Kidney capillary endothelial cell (primary cell): ENCODE measurements around the gene OR8G5.

Experiments
- DNase-seq: peaks from one replicate; pipeline ENCODE4 v3.0.0-alpha.2; 2018; ENCODE audit warnings: low spot score

OR8G5 gene

DNA sequence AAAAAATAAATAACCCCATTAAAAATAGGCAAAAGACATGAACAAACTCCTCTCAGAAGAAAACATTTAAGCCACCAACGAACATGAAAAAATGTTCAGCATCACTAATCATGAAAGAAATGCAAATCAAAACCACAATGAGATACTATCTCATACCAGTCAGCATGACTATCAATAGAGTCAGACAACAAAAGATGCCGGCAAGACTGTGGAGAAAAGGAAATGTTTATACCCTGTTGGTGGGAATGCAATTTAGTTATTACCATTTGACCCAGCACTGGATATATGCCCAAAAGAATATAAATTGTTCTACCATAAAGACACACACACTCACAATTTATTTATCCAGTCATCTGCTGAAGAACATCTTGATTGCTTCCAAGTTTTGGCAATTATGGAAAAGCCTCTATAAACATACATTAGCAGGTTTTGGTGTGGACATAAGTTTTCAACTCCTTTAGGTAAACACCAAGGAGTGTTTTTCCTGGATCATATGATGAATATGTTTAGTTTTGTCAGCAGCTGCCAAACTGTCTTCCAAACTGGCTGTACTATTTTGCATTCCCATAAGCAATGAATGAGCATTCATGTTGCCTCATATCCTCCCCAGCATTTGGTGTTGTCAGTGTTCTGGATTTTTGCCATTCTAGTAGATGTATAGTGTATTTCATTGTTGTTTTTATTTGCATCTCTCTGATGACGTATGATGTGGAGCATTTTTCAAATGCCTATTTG, 29.6 kb downstream of the OR8G5 start:
- DNase-seq, result peak; percentile 28

DNA sequence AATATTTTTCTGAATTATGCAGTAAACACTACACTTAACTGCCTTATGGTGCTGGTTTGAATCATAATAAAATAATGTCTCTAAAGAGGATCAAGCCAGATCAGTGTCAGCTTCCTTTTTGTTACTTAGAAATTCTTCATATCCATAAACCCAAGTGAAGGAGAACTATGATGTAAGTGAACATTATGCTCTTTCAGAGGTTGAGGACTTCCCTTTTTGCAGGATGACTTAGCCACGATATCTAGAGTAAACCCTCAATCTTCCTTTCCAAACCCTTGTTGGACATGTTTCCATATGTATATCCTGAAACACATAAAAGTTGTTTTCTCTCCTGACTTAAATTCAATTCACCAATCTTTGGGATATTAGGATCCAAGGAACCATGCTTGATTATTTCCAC, 38.5 kb downstream of the OR8G5 start:
- DNase-seq, result no peak

DNA sequence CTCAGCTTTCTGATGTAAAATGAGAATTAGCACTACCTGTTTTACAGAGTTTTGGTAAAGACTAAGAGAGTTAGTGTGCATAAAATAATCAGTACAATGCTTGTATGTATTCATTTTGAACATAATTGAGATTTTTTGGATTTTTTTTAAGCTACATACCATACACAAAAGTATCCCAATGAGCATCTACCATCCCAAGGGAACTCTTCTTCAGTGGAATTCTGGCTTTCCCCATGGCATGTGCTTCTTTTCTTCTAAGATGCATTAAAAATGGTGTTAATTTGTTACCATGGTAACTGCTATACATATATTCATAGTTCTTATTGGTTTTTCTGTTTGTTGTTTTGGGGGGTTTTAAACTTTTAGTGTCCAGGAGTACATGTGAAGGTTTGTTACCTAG, 39.8 kb downstream of the OR8G5 start:
- no peak for DNase-seq

DNA sequence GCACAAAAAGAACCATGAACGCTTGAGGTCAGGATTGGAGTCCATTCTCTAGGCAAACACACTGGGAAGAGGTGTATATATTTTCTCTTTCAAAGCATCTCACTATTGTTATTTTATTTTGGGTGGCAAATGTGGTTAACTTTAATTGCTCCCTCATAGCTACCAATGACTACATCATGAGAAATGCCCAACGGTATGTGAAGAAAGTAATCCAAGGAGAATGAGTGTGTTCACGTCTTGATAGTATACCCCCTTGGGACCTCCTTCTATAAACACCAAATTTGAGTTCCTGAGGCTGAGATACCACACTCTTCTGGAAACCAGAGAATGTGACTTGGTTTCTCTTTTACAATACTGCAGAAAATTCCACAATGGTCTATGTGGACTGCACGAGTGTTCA, 41.7 kb downstream of the OR8G5 start:
- DNase-seq, result no peak

DNA sequence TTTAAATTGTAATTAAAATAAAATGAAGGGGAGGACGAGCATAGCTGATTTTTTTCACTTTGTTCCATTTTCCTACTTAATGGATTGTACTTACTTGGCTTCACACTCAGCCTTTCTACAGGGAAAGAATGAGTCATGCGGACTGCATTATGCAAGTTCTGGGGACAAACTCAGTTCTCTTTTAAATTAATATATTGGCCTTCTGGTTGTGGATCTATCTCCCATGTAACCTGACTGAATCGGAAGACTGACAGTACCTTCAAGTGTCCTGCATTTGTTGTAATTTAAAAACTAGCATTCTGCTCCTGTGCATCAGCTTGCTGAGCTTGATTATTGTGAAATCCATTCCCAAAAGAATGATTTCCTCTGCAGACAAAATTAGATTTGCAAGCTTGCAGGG, 45.4 kb downstream of the OR8G5 start:
- DNase-seq, result no peak

DNA sequence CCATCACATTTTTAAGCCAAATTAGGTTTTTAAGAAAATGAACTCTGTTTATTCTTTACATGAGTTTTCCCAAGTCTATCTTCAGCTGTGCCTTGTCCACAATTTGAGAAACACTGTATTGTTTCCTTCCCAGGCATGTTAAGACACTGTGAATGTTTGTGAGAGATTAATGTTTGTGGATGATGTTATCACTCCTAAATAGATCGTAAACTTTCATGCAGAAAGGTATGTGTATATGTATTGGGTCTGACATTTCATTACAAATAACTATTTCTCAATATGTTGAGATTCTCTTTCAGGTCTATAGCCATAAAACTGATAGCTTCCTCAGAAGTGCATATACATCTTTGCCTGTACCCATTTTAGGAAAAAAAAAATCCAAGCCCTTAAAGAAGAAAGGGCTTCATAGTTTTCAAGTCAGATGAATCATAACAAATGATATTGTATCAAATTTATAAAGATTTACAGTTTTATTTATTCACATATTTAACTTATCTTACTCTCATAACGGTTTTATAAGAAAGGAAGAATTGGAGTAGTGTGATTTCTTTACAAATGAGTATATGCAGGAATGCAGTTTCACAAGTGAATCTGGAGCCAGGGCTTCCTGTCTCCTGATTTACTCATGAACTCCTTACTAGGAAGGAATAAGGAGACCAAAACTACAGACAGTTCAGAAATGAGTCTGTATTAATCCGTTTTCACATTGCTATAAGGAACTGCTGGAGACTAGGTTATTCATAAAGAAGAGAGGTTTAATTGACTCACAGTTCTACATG, 46.4 kb downstream of the OR8G5 start:
- no peak for DNase-seq

DNA sequence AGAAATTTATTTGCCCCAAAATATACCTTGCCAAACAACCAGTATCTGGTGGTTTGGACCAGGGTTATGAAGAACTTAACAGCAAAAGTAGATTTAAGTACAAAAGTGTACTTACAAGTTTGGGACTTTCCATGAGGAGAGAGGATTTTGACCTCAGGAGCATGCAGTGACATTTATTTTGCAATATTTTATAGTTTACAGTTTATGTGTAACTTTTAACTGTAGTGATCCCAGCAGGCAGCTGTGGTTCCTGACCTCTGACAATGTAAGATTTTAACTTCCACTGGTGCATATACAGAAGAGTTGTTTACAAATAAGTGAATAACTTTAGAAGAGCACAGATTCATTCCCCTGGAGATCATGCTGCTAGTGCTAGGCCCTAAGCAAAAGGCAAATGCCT, 50.9 kb downstream of the OR8G5 start:
- no peak for DNase-seq

DNA sequence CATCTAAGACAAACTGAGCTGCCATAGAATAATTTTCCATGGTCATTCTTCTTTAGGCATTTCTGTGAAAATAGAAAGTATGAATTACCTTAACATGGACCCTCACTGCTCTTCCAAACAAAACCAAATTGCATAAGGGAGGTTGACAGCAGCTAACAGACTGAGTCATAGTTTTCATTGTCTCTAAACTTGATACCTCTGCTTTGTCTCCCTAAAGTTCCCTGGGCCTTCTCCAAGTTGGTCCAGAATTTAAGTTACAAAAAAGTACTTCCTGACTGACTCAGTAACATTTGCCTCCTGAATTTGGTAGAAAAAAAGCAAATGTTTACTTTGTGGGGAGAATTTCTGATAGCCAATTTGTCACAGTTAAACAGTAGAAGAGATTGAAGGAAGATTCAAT, 54.5 kb downstream of the OR8G5 start:
- peak; percentile 8 for DNase-seq

DNA sequence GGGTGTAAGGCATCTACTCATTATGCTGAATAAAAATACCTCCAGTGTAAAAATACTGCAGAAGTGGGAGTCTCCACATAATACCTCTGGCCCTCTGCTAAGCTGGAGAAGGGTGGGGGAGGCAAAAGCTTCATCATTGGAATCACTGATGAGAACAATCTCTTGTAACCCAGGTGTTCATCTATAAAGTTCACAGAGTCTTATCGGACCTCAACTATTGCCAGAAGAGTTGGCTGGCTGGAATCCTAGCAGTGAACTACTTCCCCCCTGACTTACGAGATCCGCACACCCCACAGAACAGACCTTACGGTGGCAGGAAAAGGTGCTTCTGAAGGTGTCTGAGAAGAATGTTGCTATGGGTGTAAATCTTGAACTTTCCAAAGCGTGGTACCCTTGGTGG, 55.1 kb downstream of the OR8G5 start:
- DNase-seq, result no peak

DNA sequence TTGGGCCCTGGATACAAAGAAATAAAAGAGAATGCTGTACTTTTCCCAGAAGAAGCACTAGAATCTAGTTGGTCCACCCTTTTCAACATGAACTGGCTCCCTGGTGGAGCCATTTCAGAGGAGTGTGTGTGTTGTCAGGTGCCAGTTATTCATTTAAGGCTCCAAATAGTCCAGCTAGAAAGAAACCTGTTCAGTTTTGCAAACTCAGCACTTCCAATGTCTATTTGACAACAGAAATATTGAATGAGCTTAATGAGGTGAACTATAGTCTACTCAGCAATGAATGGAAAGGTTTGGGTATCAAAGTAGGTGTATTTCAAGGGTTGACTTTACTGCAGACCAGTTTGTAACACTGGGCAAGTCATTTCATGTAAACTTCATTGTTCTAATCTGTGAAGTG, 55.5 kb downstream of the OR8G5 start:
- DNase-seq, result no peak

DNA sequence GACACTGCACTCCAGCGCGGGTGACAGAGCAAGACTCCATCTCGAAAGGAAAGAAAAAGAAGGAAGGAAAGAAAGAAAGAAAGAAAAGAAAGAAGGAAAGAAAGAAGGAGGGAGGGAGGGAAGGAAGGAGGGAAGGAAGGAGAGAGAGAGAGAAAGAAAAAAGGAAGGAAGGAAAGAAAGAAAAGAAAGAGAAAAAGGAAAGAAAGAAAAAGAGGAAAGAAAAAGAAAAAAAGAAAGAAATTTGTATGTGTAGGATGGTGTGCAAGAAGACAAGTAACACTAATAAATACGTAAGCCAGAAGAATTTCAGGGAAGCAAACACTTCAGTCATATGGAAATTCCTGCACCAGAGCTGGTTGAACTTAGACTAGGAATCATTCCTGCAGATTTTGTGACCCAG, 57.0 kb downstream of the OR8G5 start:
- DNase-seq, result no peak

DNA sequence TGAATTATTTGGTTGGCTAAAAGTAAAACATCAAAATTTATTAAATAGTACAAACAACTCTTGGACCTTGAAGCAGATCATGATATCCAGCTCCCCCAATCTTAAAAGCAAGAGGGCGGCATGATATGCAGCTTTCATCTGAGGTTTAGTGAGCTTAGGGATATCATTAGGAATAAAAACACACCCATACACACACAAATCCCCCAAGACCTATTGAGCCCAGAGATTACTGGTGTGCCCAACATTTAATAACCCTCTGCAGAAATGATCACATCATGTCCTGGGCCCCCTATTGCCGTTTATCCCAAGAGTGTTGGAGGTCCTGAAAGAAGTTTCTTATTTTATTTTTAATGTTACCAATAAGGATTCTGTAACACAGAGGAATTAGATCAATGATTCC, 57.7 kb downstream of the OR8G5 start, which contains the start of gene OR8D1:
Gene OR8D1, minus strand, starts transcription at position 101 of the 400 bp plus-strand sequence. CDS start 3,183 bp downstream, outside the sequence.
- no peak for DNase-seq

DNA sequence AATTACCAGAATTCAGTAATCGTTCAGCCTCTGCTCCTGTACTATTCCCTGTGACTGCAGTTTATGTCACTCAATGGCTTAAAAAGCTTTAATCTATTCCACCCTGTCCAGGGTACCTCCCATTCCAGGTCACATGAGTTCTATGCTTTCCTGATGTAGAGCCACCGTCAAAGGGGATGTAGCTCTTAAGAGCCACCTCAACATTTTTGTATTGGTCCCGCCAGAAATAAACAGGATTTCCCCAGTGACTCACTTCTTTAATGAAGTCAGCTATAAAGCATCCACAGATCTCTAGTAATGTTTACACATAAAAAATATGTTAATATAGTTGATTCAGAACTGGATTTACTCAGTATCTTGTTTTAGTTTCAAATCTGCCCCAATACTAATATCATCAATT, 58.9 kb downstream of the OR8G5 start:
- DNase-seq, result peak; percentile 70
